OCI-LY7 (cell line): Measurements from ENCODE around the gene NR3C1. TPM values are rescaled to one million over a fixed set of nuclear protein-coding genes. Genes with fewer than 3 reads are reported as not detected.

Experiments
- BruUV-seq: library from RNA; stranded (reverse); fragments of 400-500 nt; replicated peaks from 2 replicates; lab custom pipeline; 2021; lab: Mats Ljungman, UMichigan
- CTCF ChIA-PET: fragments of 300-600 bp; sonication (Branson Sonifier 250); formaldehyde crosslinking; loops from one replicate; lab custom pipeline; 2022; ENCODE audit warnings: antibody characterized with exemption; ENCODE audit not compliant: unreplicated experiment; lab: Charles Lee
- POLR2A ChIA-PET: fragments of 300-600 bp; sonication (Branson Sonifier 250); formaldehyde crosslinking; loops from one replicate; lab custom pipeline; 2022; ENCODE audit warnings: antibody characterized with exemption; lab: Charles Lee
- DNase-seq: peaks from one replicate; pipeline ENCODE4 v3.0.0-alpha.2; 2015; ENCODE audit warnings: low spot score
- H2AFZ ChIP-seq: fragments of 200-600 bp; sonication (generic), shearing (Covaris generic); 2 replicates; pipeline ENCODE4 v1.6.1; 2014; ENCODE audit warnings: mild to moderate bottlenecking, antibody characterized with exemption, low read length, moderate library complexity
- H3K27ac ChIP-seq: fragments of 200-600 bp; sonication (generic); 2 replicates; pipeline ENCODE4 v1.5.1; 2014; ENCODE audit warnings: mixed run types, low read depth, mild to moderate bottlenecking, moderate library complexity, low read length, inconsistent platforms; ENCODE audit not compliant: poor library complexity, severe bottlenecking
- H3K36me3 ChIP-seq: fragments of 200-600 bp; sonication (generic); 2 replicates; pipeline ENCODE4 v1.6.1; 2014; ENCODE audit warnings: mild to moderate bottlenecking, antibody characterized with exemption, low read length, moderate library complexity, mixed read lengths; ENCODE audit not compliant: insufficient read depth
- H3K4me1 ChIP-seq: fragments of 200-600 bp; sonication (generic); 2 replicates; pipeline ENCODE4 v1.5.1; 2014; ENCODE audit warnings: mild to moderate bottlenecking, low read length; ENCODE audit not compliant: insufficient read depth, poor library complexity, severe bottlenecking
- H3K4me2 ChIP-seq: fragments of 200-600 bp; sonication (generic); 2 replicates; pipeline ENCODE4 v1.6.1; 2014; ENCODE audit warnings: mild to moderate bottlenecking, low read length
- H3K4me3 ChIP-seq: fragments of 200-600 bp; sonication (generic); 2 replicates; pipeline ENCODE4 v1.5.1; 2014; ENCODE audit warnings: mild to moderate bottlenecking, low read depth, low read length; ENCODE audit not compliant: poor library complexity, severe bottlenecking
- H3K79me2 ChIP-seq: fragments of 200-600 bp; sonication (generic); 2 replicates; pipeline ENCODE4 v1.6.1; 2016; ENCODE audit warnings: low read depth, mild to moderate bottlenecking, low read length, moderate library complexity, mixed read lengths; ENCODE audit not compliant: insufficient read depth
- H3K9me2 ChIP-seq: fragments of 200-600 bp; sonication (generic); 2 replicates; pipeline ENCODE4 v1.6.1; 2016; ENCODE audit warnings: mild to moderate bottlenecking, low read length, mixed read lengths; ENCODE audit not compliant: insufficient read depth
- H3K9me3 ChIP-seq: fragments of 200-600 bp; sonication (generic); 2 replicates; pipeline ENCODE4 v1.6.1; 2014; ENCODE audit warnings: mild to moderate bottlenecking, mixed run types, low read length, mixed read lengths
- H4K20me1 ChIP-seq: fragments of 200-600 bp; sonication (generic); 2 replicates; pipeline ENCODE4 v1.6.1; 2014; ENCODE audit warnings: mild to moderate bottlenecking, antibody characterized with exemption, low read length, moderate library complexity, mixed read lengths; ENCODE audit not compliant: insufficient read depth
- EZH2phosphoT487 ChIP-seq: fragments of 200-600 bp; sonication (generic); IDR thresholded peaks from 2 replicates; pipeline ENCODE4 v1.6.1; 2018; ENCODE audit warnings: low read depth, borderline replicate concordance, mild to moderate bottlenecking, mixed run types, antibody characterized with exemption, low read length, moderate library complexity, mixed read lengths
- intact Hi-C: fragments of 100-400 bp; cut with micrococcal nuclease; formaldehyde crosslinking; loops from one replicate; pipeline ENCODE4 v1.10.0; 2022; ENCODE audit not compliant: unreplicated experiment
- total RNA-seq, 2 experiments: library from RNA; depleted of rRNA in 1 of 2; stranded (reverse); fragments of >200 nt in 1 of 2; shearing (Covaris generic) in 1 of 2; gene quantifications; 2 replicates each; pipeline ENCODE4 v1.2.3, GENCODE V29; 2014 to 2022
- TF ChIP-seq, protein P1 (sequence below): fragments of 200-600 bp; sonication (generic); conservative IDR thresholded peaks from 2 replicates; pipeline ENCODE4 v1.5.1; 2014; ENCODE audit warnings: mild to moderate bottlenecking, antibody characterized with exemption, low read length, moderate library complexity, mixed read lengths

Gene NR3C1
- total RNA-seq, 2 experiments from 2014 or later, result 45.6 to 106 TPM

DNA sequence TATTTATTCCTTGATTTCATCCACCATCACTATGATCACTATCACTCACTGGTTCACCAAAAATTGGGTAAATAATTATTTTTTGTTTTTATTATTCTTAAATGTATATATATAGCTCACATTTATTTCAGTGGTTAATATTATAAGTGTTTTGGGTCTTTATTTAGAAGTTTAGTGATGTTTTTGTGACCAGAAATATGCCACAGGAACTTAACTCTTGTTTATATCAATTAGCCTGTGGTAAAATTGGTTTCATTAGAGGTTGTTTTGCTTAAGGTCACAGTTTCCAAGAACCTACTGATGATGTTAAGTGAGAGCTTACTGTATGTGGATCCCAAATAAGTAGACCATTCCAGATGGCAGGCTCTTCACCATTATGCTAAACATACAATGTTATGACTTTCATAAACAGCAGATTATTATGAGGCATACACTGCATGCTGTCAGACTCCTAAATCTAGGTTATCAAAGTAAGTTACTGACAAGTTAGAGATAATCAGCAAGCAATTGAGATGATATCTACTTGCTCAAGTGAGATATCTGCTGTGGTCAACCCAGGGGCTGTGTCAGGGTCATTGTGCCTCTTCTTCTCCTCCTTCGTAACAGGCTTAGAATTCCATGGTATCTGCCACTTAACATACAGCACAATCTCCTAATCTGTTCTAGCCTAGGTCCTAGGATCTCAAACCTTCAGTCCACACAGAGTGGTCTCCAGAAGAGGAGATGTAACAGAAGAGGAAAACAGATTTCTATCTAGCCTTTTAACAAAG lies 57.6 kb downstream of the NR3C1 start:
- Histone ChIP-seq H3K79me2 (peaks cover 90% of the 10 kb centered on the region), H3K9me2 (no peaks in the 10 kb centered on the region), H2AFZ (no peak overlapping the region), H4K20me1 (peaks cover 15% of the 10 kb centered on the region; the same call in 1 of the 2 replicates), H3K36me3 (peaks cover 23% of the 10 kb centered on the region), H3K4me1 (peaks cover 29% of the 10 kb centered on the region), H3K9me3 (no peaks in the 10 kb centered on the region), H3K27ac (no peak overlapping the region), H3K4me3 (no peak overlapping the region), H3K4me2 (no peak overlapping the region)
- no peak for DNase-seq
- intact Hi-C loops, result no loop called here
- TF ChIP-seq, protein P1, sequence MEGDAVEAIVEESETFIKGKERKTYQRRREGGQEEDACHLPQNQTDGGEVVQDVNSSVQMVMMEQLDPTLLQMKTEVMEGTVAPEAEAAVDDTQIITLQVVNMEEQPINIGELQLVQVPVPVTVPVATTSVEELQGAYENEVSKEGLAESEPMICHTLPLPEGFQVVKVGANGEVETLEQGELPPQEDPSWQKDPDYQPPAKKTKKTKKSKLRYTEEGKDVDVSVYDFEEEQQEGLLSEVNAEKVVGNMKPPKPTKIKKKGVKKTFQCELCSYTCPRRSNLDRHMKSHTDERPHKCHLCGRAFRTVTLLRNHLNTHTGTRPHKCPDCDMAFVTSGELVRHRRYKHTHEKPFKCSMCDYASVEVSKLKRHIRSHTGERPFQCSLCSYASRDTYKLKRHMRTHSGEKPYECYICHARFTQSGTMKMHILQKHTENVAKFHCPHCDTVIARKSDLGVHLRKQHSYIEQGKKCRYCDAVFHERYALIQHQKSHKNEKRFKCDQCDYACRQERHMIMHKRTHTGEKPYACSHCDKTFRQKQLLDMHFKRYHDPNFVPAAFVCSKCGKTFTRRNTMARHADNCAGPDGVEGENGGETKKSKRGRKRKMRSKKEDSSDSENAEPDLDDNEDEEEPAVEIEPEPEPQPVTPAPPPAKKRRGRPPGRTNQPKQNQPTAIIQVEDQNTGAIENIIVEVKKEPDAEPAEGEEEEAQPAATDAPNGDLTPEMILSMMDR, result no peak
- no peak for TF ChIP-seq EZH2phosphoT487
- ChIA-PET POLR2A (interaction anchor here (0.6 to 1.2 kb wide), 7 partner anchors 11 to 279 kb away, joined by 3 to 6 read pairs (median 5); no protein-coding TSS in a partner anchor), CTCF (interaction anchor here (1.1 kb wide), 1 partner anchor 8 kb away, joined by 3 read pairs; no protein-coding TSS in a partner anchor)
- no TSS peak for BruUV-seq

DNA sequence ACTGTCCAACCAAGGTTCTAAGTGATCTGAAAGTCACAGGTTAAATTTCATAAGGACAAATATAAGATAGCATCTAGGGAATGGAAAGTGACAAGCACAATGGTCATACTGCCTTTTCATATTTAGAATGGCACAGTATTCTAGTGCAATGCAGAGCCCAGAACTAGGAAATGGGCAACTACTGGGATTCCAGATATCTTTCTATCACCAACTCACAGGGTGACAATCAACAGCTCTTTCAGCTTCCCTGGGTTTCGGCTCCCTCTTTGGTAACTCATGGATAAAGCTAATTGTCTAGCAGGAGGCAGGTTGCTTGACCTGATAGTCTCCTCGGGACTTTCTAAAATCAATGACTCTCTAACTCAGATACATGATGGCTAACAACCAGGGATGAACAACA lies 60.4 kb downstream of the NR3C1 start:
- DNase-seq, result no peak
- Histone ChIP-seq H3K79me2 (peaks cover 90% of the 10 kb centered on the region), H3K4me3 (no peak overlapping the region), H3K4me1 (peaks cover 11% of the 10 kb centered on the region), H3K9me2 (no peaks in the 10 kb centered on the region), H3K27ac (no peak overlapping the region), H4K20me1 (no peaks in the 10 kb centered on the region), H2AFZ (no peak overlapping the region), H3K4me2 (no peak overlapping the region), H3K9me3 (no peaks in the 10 kb centered on the region), H3K36me3 (peaks cover 33% of the 10 kb centered on the region)
- no TSS peak for BruUV-seq
- TF ChIP-seq, protein P1, result no peak
- TF ChIP-seq EZH2phosphoT487, result no peak
- POLR2A ChIA-PET, result interaction anchor here (0.6 to 2.7 kb wide), 4 partner anchors 11 to 756 kb away, joined by 3 to 10 read pairs (median 3); no protein-coding TSS in a partner anchor
- CTCF ChIA-PET, result interaction anchor here (0.5 kb wide), 1 partner anchor 24 kb away, joined by 4 read pairs; no protein-coding TSS in a partner anchor
- intact Hi-C loops, result no loop called here

DNA sequence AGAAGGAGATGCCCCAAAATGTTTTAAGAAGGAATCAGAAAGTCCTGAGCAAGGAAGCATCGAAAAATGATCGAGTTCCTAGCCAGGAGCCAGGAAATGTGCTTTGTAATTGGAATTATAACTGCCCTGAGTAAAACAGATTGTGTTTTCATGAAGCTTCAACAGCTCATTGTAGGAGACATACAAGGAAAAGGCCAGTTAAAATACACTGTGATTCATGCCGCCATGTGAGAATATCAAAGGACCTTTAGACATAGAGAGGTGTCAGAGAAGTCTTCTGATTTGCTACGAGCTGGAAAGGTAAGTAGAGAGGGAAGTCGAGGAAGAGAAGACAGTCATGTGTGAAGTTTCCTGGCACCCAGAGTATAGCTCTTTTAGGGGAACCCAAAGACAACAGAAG lies 60.9 kb downstream of the NR3C1 start:
- no peak overlapping the region for H3K27ac ChIP-seq
- H3K4me2 ChIP-seq, result no peak overlapping the region
- H3K79me2 ChIP-seq, result peaks cover 90% of the 10 kb centered on the region
- POLR2A ChIA-PET, result interaction anchor here (0.6 to 2.7 kb wide), 4 partner anchors 11 to 757 kb away, joined by 3 to 10 read pairs (median 3); no protein-coding TSS in a partner anchor
- no peaks in the 10 kb centered on the region for H3K9me3 ChIP-seq
- H4K20me1 ChIP-seq, result no peaks in the 10 kb centered on the region
- H2AFZ ChIP-seq, result no peak overlapping the region
- CTCF ChIA-PET, result interaction anchor here (0.5 kb wide), 1 partner anchor 24 kb away, joined by 4 read pairs; no protein-coding TSS in a partner anchor
- TF ChIP-seq, protein P1, result no peak
- no peak for TF ChIP-seq EZH2phosphoT487
- intact Hi-C loops, result no loop called here
- DNase-seq, result no peak
- H3K36me3 ChIP-seq, result peaks cover 31% of the 10 kb centered on the region
- peaks cover 6% of the 10 kb centered on the region for H3K4me1 ChIP-seq
- BruUV-seq, result no TSS peak
- H3K9me2 ChIP-seq, result no peaks in the 10 kb centered on the region
- no peak overlapping the region for H3K4me3 ChIP-seq
